HG03097 (cell line): ENCODE measurements around the gene PKN1.

ENCODE experiments used
- ATAC-seq: cut with Tn5 transposase; IDR thresholded peaks from one replicate; pipeline ENCODE4 v1.9.1; 2021; ENCODE audit not compliant: unreplicated experiment, low FRiP score

Gene PKN1

DNA sequence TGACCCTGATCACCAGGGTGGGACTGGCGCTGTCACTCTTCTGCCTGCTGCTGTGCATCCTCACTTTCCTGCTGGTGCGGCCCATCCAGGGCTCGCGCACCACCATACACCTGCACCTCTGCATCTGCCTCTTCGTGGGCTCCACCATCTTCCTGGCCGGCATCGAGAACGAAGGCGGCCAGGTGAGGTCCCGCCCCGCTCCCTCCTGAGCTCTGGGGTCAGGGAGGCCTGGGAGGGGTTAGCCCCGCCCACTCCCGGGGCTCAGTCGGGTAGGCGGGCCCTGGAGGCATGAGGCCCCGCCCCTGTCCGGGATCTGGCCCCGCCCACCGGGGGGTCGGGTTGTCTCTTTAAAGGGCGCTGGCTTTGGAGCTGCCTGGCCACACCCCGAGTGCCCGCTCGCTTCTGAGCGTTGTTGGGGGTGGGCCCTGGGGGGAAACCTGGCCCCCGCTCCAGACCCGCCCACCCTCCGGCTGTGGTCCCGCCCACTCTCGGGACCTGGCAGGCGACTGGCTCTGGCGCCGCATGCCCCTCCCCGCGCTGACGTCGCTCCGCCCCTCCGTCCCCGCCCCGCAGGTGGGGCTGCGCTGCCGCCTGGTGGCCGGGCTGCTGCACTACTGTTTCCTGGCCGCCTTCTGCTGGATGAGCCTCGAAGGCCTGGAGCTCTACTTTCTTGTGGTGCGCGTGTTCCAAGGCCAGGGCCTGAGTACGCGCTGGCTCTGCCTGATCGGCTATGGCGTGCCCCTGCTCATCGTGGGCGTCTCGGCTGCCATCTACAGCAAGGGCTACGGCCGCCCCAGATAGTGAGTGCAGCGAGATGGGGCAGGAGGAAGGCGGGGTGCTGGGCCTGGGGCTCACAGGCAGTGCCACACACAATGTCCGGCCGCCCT lies 27.1 kb upstream of the PKN1 start:
- peak; percentile 51 for ATAC-seq

DNA sequence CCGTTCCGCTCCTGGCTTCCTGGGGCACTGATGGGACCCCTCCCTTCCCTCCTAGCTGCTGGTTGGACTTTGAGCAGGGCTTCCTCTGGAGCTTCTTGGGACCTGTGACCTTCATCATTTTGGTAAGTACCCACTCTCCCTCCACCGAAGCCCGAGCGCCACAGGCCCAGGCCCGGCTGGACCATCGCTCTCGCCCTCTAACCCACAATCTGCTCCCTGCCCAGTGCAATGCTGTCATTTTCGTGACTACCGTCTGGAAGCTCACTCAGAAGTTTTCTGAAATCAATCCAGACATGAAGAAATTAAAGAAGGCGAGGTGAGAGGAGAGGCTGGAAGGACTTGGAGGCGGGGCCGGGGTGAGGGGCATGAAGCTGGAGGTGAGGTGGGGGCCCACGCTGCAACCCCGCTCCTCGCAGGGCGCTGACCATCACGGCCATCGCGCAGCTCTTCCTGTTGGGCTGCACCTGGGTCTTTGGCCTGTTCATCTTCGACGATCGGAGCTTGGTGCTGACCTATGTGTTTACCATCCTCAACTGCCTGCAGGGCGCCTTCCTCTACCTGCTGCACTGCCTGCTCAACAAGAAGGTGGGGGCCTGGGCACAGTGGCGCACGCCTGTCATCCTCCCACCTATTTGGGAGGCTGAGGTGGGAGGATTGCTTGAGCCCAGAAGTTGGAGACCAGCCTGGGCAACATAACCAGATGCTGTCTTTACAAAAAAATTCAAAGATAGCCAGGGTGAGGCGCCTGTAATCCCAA lies 26.3 kb upstream of the PKN1 start:
- ATAC-seq = no peak

DNA sequence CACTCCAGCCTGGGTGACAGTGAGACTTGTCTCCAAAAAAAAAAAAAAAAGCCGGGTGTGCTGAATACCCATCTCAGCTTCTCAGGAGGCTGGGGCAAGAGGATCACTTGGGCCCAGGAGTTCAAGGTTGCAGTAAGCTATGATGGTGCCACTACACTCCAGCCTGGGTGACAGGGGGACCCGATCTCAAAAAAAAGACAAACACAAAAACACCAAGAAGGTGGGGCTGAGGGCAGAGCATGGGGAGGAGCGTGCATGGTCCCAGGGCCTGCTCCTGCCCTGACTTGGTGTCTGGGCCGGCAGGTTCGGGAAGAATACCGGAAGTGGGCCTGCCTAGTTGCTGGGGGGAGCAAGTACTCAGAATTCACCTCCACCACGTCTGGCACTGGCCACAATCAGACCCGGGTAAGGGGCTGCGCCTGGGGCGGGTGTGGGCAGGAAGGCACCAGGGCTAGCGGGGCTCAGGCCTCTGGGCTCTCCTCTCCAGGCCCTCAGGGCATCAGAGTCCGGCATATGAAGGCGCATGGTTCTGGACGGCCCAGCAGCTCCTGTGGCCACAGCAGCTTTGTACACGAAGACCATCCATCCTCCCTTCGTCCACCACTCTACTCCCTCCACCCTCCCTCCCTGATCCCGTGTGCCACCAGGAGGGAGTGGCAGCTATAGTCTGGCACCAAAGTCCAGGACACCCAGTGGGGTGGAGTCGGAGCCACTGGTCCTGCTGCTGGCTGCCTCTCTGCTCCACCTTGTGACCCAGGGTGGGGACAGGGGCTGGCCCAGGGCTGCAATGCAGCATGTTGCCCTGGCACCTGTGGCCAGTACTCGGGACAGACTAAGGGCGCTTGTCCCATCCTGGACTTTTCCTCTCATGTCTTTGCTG lies 25.3 kb upstream of the PKN1 start:
- ATAC-seq = no peak

DNA sequence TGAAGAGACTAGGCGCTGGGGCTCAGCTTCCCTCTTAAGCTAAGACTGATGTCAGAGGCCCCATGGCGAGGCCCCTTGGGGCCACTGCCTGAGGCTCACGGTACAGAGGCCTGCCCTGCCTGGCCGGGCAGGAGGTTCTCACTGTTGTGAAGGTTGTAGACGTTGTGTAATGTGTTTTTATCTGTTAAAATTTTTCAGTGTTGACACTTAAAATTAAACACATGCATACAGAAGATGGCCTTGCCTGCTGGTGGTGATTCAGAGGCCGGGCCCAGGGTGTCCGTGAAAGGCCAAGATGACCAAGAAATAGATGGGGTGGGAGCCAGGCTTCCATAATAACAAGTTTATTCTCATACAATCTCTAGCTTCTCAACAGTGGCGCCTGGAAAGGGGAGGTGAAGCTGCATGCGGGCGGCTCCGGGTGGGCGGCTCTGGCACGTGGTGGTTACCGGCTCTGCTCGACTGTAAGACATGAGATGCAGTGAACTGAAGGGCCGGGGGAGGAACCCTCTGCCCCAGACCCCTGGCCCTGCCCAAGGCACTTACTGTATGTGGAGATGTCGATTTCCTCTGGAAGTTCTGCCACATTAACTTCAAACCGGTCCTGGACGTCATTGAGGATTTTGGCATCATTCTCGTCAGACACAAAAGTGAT lies 24.5 kb upstream of the PKN1 start:
- no peak for ATAC-seq

DNA sequence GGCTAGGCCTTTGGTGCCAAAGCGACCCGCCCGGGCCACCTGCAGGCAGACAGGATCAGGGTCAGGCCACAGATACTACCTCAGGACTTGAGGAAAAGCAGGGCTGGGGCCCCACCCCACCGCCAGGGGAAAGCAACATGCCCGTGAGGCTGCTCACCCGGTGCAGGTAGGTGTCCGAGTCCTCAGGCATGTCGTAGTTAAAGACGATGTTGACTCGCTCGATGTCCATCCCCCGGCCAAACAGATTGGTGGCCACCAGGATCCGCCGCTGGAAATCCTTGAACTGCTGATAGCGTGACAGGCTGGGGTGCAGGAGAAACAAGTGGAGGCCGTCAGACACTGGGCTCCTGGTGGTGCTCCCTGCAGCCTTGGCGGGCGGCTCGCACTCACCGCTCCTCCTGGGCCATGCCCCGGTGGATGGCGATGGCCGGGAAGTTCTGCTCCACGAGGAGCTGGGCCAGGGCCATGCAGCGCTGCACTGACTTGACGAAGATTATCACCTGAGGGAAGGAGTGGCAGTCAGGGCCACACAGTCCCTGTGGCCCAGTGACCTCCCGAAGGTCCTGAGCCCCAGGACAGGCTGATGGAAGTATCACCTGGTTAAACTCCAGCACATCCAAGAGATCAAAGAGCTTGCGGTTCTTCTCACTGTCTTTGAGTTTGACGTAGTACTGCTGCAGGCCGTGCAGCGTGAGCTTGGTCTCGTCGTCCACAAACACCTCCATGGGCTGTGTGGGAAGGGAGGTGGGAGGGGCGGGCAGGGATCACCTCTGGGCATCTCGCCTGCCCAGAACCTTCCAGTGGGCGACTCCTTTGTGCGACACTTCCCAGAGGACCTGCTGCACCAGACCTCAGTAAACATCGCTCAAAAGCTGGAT lies 23.7 kb upstream of the PKN1 start:
- no peak for ATAC-seq

DNA sequence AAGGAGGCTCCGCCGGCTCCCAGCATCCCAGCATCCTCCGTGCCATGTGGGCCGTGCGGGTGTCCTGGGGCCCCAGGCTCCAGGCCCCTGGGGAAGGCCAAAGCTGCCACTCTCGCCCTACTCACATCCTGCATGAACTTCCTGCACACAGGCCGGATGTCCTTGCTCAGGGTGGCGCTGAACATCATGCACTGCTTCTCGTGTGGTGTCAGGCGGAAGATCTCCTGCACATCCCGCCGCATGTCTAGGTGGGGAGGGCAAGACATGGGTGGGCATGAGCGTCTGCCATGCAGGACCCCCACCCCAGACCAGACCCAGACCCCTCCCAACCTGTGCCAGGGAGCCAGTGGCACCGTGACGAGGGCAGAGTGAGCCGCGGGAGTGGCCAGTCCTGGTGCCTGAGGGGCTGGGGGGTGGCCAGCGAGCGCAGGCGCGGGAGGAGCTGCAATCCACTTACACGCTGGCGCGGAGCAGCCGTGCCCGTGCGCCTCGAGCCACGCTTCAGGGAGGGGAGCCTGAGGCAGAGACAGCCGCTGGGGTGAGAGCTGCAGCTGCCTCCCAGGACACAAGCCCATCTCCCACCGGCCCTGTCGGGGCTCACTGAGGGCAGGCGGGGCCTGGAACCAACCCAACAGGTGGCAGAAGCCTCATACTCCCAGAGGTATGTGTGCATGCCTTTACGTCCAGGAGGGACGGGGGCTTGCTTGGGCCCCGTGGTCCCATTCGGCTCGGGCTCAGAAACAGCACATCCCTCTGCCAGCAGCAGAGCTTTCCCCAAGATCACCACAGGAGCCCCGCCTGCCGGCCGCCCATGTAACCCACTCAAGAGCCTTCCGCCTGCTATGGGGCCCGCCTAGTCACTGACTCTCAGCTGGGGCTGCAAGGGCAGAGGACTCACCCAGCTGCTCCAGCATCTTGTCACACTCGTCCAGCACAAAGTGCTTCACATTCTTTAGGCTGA lies 22.7 kb upstream of the PKN1 start:
- ATAC-seq = no peak

DNA sequence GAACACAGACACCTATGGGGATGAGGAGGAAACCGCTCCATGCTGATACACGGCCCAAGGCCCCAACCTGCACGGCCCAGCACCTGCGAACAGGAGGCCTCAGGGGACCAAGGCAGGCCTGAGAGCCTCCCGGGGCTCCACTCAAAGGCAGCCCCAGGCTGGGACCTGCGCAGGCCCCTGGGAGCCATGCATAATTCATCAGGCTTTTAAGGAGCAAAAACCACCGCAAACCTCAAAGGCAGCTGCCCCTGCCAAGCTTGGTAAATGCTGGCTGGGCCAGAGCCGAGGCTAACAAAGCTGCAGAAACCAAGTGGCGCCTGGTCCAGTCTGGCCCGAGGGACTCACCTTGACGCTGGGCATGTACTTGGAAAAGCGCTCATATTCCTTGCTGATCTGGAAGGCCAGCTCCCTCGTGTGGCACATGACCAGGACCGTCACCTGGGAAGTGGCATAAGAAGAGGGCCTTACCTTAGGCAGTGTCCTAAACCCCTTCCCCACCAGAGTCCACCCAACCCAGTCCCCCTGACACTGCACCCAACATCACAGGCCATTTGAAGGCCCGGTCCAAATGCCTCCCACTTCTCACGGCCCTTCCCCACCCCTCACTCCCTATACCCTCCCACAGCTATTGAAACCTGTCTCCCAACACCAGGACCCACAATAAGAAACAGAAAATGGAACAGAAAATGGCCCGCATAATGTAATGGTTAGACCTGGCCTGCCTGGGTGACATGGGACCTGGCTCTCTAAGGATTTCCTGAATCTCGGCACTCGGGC lies 21.8 kb upstream of the PKN1 start:
- ATAC-seq = no peak

DNA sequence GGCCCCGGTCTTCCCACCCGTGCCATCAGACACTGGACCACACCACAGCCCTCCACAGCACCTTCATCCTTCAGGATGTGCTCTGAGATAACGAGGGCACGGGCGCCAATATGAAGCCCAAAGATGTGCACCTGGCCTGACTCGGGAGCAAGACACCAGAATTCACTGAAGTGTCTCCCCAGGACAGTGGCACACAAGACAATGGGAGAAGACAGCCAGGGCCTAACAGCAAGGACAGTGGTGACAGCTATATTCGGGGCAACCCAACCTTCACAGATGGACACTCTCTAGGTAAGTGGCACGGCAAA lies 21.2 kb upstream of the PKN1 start:
- no peak for ATAC-seq

DNA sequence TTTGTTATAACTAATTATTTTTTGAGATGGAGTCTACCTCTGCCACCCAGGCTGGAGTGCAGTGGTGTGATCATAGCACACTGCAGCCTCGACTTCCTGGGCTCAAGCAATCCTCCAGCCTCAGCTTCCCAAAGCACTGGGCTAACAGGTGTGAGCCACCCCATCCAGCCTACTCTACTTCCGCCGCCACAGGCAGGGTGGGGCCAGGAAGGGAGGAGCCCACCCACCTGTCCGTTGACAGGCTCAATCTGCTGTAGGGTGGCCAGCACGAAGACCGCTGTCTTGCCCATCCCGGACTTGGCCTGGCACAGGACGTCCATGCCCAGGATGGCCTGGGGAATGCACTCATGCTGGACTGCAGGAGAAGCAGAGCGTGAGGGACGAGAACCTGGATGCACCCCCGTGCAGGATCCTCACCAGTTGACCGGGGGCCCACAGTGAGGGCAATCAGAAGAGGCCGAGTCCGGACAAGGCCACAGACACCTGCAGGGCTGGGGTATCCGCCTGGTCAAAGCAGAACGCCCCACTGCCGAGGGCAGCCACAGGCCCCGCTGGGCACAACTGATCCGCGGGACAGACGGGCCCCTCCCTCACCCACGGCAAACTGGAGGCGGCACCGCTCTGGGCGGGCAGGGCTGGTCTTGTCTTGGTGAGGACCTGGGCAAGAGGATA lies 20.6 kb upstream of the PKN1 start:
- no peak for ATAC-seq

DNA sequence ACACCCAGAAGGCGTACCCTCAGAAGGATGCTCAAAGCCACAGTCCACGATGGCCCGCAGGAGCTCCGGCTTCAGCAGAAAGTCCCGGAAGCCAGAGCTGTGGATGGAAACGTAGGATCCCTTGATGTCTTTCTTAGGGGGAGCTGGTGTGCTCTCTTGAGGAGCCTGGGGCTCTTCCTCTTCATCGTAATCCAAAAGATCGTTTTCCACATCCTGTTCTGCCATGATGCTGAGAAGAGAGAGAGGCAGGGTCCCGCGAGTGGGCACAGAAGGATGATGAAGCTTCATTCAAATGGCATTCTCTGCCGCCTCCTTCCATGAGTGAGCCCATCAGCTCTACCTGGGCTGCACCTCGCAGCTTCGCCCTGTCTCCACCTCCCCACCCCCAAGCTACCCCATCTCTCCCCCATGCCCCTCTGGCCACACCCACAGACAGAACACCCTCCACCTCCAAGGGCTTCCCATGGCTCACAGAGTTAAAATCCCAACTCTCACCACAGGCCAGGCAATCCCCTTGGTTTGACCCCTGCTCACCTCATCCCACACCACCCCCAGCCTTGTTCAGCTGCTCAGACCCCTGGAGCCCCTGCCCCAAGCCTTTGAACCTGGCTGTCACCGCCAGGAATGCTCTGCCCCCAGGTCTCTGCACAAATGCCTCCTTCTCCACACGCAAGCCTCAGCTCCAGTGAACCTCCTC lies 20.0 kb upstream of the PKN1 start:
- ATAC-seq = no peak

DNA sequence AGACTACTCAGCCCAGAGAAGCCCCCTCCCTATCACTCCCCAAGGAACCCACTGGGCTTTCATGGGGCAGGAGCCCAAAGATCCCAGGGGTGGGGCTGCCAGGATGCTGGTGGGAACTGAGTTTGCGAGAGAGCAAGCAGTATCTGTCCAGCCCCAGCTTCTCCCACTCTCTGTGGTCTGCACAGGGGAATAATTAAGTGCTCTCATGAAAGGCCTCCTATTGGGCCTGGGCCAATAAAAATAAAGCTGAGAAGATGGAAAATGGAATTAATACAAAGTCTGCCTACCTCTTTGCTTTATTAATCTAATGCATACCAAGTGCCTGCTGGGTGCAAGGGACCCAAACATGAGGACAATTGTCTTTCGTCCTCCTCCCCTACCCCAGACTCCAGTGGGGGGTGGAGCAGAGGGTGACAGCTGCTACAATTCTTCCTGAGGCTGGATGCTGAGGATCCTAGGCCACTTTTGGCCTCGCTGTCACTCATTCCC lies 19.4 kb upstream of the PKN1 start:
- ATAC-seq = no peak

DNA sequence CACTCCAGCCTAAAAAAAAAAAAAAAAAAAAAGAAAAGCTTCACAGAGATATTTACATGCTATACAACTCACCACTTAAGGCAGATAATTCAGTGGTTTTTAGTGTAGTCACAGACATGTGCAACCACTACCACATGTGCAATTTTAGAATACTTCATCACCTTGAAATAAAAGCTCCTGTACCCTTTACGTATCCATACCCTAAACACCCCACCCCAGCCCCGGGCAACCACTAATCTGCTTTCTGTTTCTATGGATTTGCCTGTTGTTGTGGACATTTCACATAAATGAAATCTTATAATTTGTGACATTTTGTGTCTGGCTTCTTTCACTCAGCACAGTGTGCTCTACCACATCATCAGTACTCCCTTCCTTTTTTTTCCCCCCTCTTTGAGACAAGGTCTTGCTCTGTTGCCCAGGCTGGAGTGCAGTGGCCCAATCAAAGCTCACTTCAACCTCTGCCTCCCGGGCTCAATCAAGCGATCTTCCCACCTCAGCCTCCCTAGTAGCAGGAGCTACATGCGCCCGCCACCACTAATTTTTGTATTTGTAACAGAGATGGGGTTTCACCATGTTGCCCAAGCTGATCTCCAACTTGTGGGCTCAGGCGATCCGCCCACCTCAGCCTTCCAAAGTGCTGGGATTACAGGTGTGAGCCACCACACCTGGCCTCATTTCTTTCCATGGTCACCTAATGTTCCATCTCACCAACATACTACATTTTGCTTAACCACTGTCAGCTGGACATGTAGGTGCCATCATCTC lies 18.0 kb upstream of the PKN1 start:
- ATAC-seq = no peak

DNA sequence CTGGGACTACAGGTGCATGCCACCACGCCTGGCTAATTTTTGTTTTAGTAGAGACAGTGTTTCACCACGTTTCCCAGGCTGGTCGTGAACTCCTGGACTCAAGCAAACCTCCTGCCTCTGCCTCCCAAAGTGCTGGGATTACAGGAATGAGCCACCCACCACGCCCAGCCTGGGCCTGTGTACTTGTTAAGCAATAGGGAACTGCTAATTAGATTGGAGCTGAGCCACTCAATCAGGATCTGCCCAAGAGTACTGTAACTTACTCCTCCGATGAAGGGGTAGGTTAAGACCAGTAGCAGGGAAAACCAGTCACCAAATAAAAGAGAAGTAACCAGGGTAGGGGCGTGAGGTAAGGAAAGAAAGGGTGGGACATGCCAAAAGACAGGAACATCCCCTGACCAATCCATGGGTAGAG lies 16.3 kb upstream of the PKN1 start:
- ATAC-seq = no peak

DNA sequence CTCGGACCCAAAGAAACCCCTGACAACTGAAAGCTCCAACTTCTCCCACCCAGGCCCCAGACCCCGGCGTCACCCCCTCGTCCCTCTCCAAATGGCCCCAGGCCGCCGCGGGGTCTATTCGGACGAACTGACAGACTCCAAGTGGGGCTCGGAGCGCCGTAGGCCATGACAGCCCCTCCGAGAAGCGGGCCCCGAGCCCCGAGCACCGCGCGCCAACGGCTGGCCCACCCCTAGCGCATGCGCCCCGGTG lies 14.3 kb upstream of the PKN1 start:
- no peak for ATAC-seq

DNA sequence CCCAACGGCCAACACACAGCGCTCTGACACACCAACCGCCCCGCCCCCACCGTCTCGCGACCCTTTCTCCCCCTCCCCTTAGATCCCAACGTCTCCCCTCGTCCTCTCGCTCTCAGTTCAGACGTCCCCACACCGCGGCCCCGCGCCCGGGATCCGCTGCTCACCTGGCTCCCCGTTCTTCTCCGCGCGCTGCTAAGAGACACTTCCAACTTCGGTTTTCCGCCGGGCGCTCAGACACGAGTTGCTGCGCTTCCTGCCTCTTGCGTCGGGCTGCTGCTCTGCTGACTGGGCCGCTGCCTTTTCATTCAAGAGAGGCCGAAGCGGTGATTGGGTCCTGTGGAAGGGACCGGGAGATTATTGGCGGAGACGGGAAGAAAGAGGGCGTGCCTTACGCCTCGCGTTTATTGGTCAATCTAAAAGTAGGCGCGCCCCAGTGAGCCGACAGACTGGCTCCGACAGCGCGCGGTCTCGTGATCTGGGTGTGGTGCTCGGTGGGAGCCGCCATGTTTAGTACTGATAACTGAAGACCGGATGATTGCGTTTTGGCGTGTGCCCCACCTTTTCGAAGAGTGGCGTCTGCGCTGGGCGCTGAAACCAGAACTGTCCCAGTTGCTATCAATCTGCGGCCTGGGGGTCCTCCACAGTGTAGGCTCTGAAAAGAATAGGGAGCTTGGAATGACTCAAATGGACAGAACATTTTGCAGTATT lies 13.8 kb upstream of the PKN1 start, which contains the start of gene DDX39A:
TSS of gene DDX39A (minus strand) at position 236 of the 708 bp plus-strand sequence. CDS start 6,121 bp downstream, outside the sequence.
- ATAC-seq = peak; percentile 89
